Left renal pelvis (tissue), 4 donors: ENCODE measurements around the gene HNRNPU. TPM values are rescaled to one million over a fixed set of nuclear protein-coding genes. Genes with fewer than 3 reads are reported as not detected.
"Not testable (repeated sequence)": the region's sequence is repeated elsewhere in the genome, so short reads cannot be mapped to it uniquely, and the experiment has no call there.

Source experiments
- DNase-seq, 4 donors: peaks; one replicate each; pipeline ENCODE4 v3.0.0-alpha.2; 2013; ENCODE audit warnings: low read depth in 4 of 4, low spot score in 3 of 4
- polyA plus RNA-seq, 4 donors: library from polyadenylated mRNA; unstranded; fragments of 120-200 nt; gene quantifications; one replicate each; pipeline ENCODE4 v1.2.1, GENCODE V29; 2013; ENCODE audit not compliant: insufficient read length in 4 of 4

HNRNPU gene
- polyA plus RNA-seq, 4 donors, result 494 to 762 (median 667) TPM

- DNase-seq, result no peak
Measured at GRCh38 chr1:244843148-244843978, 21.0 kb downstream of the HNRNPU start.

- DNase-seq, result no peak
Measured at GRCh38 chr1:244841273-244841927, 22.9 kb downstream of the HNRNPU start.

- no peak for DNase-seq
Measured at GRCh38 chr1:244840219-244840794, 24.0 kb downstream of the HNRNPU start.

GRCh38 chr1:244839656-244840055 lies 24.7 kb downstream of the HNRNPU start:
- DNase-seq, result no peak

- no peak for DNase-seq
Measured at GRCh38 chr1:244837597-244838258, 26.6 kb downstream of the HNRNPU start.

GRCh38 chr1:244836584-244836983 lies 27.8 kb downstream of the HNRNPU start:
- no peak for DNase-seq

DNA sequence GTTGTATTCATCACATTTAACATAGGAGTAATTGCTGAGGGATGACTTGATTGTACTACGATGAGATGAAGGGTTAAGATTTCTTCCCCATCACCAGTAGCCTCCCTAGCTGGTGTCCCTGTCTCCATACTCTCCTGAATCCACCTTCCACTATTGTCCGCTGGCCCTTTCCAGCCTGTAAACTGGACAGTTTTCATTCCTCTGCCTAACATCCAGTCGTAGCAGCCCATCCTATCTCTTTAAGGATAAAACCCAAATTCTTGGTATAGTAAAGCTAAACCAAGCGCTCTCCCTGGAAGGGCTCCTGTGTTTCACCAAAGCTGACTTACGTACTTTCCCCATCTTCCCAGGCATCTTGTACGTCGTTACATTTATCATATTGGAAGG lies 28.2 kb downstream of the HNRNPU start:
- DNase-seq, result peak in 1 of 4 donors; percentile 28

GRCh38 chr1:244835276-244836134 lies 28.8 kb downstream of the HNRNPU start, which contains the start of gene COX20:
Gene COX20, plus strand, starts transcription at chr1:244835658. Its CDS starts 57 bp downstream, at chr1:244835715.
- DNase-seq, result peak in 3 of 4 donors; percentile 89 to 95 (median 92)

DNA sequence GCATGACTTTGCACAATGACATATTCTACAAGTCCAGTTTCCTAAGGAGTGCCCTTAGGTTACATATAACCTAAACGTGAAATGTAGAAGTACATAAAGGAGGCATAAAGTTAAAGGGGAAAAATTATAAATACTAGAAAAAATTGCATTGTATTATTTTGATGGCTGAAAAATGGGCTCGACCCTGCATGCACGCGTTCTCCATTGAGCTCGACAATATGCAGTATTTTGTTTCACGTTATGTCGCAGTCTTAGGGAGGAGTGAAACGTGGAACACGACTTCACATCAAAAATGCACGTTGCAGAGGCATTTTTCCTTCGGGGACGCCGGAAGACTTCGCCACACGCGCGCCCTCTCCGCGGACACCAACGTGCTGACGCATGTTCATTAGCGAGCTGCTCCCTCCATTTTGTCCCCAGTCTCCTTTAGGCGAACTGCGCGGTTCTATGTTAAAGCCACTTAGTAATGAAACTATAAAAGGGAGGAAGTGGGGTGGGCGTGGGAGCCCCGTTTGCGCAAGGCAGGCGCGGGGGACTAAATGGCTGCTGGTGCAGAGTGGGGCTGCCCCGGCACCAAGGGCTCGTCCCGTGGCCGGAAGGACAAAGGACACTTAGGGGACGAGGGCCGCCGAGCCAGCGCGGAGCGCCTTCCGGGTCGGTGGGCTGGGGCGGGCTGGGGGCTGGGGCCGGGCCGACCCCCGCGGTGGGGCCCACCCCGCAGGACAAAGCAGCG lies 29.6 kb downstream of the HNRNPU start:
- DNase-seq, result peak in 3 of 4 donors; percentile 83 to 92 (median 91)

DNA sequence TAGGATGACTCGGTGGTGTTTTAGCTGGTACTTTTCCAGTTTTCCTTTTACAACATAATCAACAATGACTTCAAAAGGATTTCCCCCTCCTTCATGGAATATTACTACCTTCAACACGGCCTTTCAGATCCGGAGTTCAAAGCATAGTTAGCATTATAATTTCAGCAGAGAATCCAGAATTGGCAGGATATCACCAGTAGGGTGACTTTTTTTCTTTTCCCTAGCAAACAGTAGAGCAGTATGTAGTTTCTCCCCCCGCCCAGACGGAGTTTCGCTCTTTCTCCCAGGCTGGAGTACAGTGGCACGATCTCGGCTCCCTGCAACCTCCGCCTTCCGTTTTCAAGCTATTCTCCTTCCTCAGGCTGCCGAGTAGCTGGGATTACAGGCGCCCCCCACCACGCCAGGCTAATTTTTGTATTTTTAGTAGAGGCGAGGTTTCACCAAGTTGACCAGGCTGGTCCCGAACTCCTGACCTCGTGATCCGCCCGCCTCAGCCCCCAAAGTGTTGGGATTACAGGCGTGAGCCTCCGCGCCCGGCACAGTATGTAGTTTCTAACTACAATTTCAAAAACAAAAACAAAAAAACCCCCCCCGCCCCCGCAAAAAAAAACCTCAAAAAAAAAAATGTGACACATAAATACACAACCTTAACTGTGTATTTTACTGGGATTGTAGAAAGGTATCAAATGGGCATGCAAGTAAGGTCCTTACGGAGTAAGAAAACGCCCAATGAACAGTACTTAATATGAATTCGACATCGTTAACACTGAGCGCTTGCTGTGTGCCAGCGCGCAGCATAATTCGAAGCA lies 30.4 kb downstream of the HNRNPU start:
- DNase-seq, result peak in 2 of 4 donors; percentile 61 to 65

DNA sequence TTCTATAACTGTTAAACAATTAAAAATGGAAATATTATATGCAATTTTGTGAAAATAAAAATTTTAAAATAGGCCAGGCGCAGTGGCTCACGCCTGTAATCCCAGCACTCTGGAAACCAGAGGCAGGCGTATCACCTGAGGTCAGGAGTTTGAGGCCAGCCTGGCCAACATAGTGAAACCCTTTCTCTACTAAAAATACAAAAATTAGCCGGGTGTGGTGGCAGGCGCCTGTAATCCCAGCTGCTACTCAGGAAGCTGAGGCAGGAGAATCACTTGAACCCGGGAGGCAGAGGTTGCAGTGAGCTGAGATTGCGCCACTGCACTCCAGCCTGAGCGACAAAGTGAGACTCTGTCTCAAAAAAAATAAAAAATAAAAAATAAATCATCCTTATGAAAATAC lies 31.1 kb downstream of the HNRNPU start:
- not testable (repeated sequence) for DNase-seq

GRCh38 chr1:244830639-244831038 lies 33.7 kb downstream of the HNRNPU start:
- no peak for DNase-seq

DNA sequence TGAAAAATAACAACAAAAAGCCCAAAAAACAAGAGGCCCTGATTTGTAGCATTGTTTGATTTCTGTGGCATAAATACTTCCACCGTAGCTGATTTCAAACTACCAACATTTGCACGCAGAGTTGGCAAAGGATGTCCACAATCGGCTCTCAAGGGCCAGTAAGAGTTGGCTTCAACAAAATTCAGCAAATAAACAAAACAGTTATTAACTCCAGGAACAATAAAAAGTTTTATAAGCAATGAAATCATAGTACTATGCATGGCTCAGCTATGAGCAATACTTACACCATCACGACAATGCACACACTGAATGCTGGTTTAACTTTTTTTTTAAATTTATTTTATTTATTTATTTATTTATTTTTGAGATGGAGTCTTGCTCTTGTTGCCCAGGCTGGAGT lies 37.6 kb downstream of the HNRNPU start:
- DNase-seq, result no peak

- DNase-seq, result no peak
Measured at GRCh38 chr1:244822878-244823277, 41.5 kb downstream of the HNRNPU start.

- no peak for DNase-seq
Measured at GRCh38 chr1:244821134-244821533, 43.2 kb downstream of the HNRNPU start.

GRCh38 chr1:244820131-244820530 lies 44.2 kb downstream of the HNRNPU start:
- no peak for DNase-seq

DNA sequence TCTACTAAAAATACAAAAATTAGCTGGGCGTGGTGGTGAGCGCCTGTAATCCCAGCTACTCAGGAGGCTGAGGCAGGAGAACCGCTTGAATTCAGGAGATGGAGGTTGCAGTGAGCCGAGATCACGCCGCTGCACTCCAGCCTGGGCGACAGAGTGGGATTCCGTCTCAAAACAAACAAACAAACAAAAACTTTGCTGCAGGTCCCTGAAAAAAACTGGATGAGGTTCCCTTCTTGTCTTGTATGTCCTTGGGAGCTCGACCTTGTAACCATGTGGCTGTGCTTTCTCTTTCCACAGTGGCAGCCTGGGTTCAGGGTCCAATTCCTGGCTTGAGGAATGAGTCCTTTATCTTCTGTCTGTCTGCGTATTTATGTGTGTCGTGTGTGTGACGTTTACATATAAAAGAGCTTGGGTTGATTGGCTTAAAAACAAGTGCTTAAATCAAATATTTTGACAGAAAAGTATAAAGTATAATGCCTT lies 46.9 kb downstream of the HNRNPU start:
- DNase-seq, result no peak

GRCh38 chr1:244815600-244816099 lies 48.7 kb downstream of the HNRNPU start:
- no peak for DNase-seq
